ENCODE measurements around the gene TMEM30B. TPM values are rescaled to one million over a fixed set of nuclear protein-coding genes. Genes with fewer than 3 reads are reported as not detected.
"Not testable (repeated sequence)": the region's sequence is repeated elsewhere in the genome, so short reads cannot be mapped to it uniquely, and the experiment has no call there.

The TMEM30B gene
- total and polyA plus RNA-seq, 2 of the 8 experiments (the other 6 are each of a cell fraction or from before 2014, with no cell fraction given): 11.2 to 18.7 TPM

DNA sequence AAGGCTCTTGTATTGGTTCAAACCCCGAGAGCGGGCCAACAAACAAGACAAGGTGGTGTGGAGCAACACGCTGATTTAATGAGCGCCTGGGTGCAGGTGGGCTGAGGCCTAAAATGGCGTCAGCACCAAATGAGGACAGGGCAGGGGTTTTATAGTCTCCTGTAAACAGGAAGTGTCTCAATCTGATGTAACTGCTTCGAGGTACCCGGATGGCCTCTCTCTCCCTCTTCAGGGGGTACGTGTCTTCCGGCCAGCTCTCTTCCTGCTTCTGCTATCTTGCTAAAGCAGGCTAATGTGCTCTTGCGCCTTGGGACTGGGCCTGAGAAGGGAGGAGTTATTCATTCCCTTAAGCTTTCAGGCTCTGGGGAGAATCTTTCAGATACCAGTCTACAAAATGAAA, 41.9 kb downstream of the TMEM30B start:
- not testable (repeated sequence) for H3K36me3 ChIP-seq (ENCODE audit: control insufficient read depth in 2 of 4, insufficient read depth in 4 of 4, low read length in 3 of 4); H3K27me3 ChIP-seq (replicated peaks in 1 of 4; ENCODE audit: control insufficient read depth in 3 of 4, extremely low read depth in 1 of 4, insufficient read depth in 3 of 4, low read length in 3 of 4); H4K20me1 ChIP-seq (replicated peaks in 1 of 2; ENCODE audit: control insufficient read depth in 1 of 2, insufficient read depth in 2 of 2, low read length in 2 of 2); FAIRE-seq; H3K23ac ChIP-seq (ENCODE audit: insufficient read length); DNase-seq (ENCODE audit: low read depth in 1 of 2, low spot score in 2 of 2); H3K56ac ChIP-seq (replicated peaks; ENCODE audit: insufficient read length, low read depth, low read length); H3K79me2 ChIP-seq (ENCODE audit: control insufficient read depth in 1 of 2, insufficient read depth in 2 of 2, low read length in 2 of 2); H4K8ac ChIP-seq (ENCODE audit: extremely low read depth, insufficient read depth, low read length); H3K4ac ChIP-seq (replicated peaks; ENCODE audit: insufficient read length, low read depth, low read length); H3K23me2 ChIP-seq (ENCODE audit: low read depth, low read length); H3K79me1 ChIP-seq (ENCODE audit: low read depth, low read length); H3K14ac ChIP-seq (ENCODE audit: insufficient read length); H3K4me3 ChIP-seq (ENCODE audit: extremely low read depth in 1 of 4, insufficient read depth in 2 of 4, low read depth in 3 of 4, low read length in 4 of 4); H2AK5ac ChIP-seq (ENCODE audit: low read depth, low read length); H2BK15ac ChIP-seq (ENCODE audit: low read length); H3K9ac ChIP-seq (replicated peaks in 1 of 4; ENCODE audit: extremely low read depth in 1 of 4, low read depth in 3 of 4, low read length in 3 of 4)
- Histone ChIP-seq H2BK20ac (ENCODE audit: low read length) (peak overlapping the region; percentile 80), H3K18ac (ENCODE audit: extremely low read depth, low read length) (peak overlapping the region; percentile 52), H3K4me2 (ENCODE audit: insufficient read depth in 1 of 2, low read depth in 2 of 2, low read length in 2 of 2) (peak overlapping the region in 1 of 2 experiments; percentile 42; a peak in 1 of 4 replicates), H2AFZ (ENCODE audit: low read length) (peak overlapping the region; percentile 63; the same call in 1 of the 2 replicates), H4K91ac (replicated peaks; ENCODE audit: insufficient read length, low read length) (peak overlapping the region; percentile 29), H2BK5ac (ENCODE audit: low read depth, low read length) (peak overlapping the region; percentile 46; the same call in 1 of the 2 replicates), H2BK120ac (replicated peaks; ENCODE audit: low read depth, low read length) (peak overlapping the region; percentile 95), H3K4me1 (replicated peaks in 1 of 4; ENCODE audit: control insufficient read depth in 3 of 4, insufficient read depth in 4 of 4, low read length in 3 of 4) (peaks cover 2 to 16% (median 7%) of the 10 kb centered on the region in 4 experiments; a peak in 5 of 7 replicates), H3K27ac (ENCODE audit: low read depth, low read length) (peak overlapping the region; percentile 15; the same call in 1 of the 2 replicates), H2BK12ac (ENCODE audit: low read depth, low read length) (peak overlapping the region; percentile 7), H4K5ac (ENCODE audit: insufficient read length, low read depth, low read length) (peak overlapping the region; percentile 18), H3K9me3 (ENCODE audit: insufficient read depth in 2 of 2, low read depth in 1 of 2, low read length in 1 of 2) (peaks cover 18% of the 10 kb centered on the region in 2 experiments; a peak in 3 of 4 replicates)
- POLR2A ChIA-PET (ENCODE audit: partially characterized antibody): interaction anchor here (0.9 to 2.6 kb wide), 4 partner anchors 10 to 58 kb away, joined by 3 to 6 read pairs (median 4); no protein-coding TSS in a partner anchor
- CTCF ChIA-PET (ENCODE audit: partially characterized antibody): interaction anchor here (0.6 to 4.7 kb wide), 4 partner anchors 9 to 170 kb away, joined by 3 to 30 read pairs (median 4); no protein-coding TSS in a partner anchor
- WGBS, 2 experiments (ENCODE audit: extremely low coverage in 1 of 2, insufficient coverage in 1 of 2, insufficient read length in 1 of 2, insufficient replicate concordance in 2 of 2, low coverage in 1 of 2, low lambda C conversion rate in 2 of 2, missing lambda C conversion rate in 1 of 2): 70% methylated on average over 10 of the region's 10 CpGs; no CpG with 5 or more reads in 1 of the 2 experiments
- TF ChIP-seq, protein P1, sequence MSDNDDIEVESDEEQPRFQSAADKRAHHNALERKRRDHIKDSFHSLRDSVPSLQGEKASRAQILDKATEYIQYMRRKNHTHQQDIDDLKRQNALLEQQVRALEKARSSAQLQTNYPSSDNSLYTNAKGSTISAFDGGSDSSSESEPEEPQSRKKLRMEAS (IDR thresholded peaks at IDR 0.05): 0 out of 2 replicates have a peak, but pooled peaks have one; percentile 13
- peak; percentile 6 for TF ChIP-seq ASH2L (IDR thresholded peaks at IDR 0.05; ENCODE audit: low read length)

Measured in H1 (cell line).